Measurements from ENCODE around the gene ARHGAP10.

Gene ARHGAP10

GRCh38 chr4:148052448-148052847 lies 320.6 kb downstream of the ARHGAP10 start:
- DNase-seq, result no peak

DNA sequence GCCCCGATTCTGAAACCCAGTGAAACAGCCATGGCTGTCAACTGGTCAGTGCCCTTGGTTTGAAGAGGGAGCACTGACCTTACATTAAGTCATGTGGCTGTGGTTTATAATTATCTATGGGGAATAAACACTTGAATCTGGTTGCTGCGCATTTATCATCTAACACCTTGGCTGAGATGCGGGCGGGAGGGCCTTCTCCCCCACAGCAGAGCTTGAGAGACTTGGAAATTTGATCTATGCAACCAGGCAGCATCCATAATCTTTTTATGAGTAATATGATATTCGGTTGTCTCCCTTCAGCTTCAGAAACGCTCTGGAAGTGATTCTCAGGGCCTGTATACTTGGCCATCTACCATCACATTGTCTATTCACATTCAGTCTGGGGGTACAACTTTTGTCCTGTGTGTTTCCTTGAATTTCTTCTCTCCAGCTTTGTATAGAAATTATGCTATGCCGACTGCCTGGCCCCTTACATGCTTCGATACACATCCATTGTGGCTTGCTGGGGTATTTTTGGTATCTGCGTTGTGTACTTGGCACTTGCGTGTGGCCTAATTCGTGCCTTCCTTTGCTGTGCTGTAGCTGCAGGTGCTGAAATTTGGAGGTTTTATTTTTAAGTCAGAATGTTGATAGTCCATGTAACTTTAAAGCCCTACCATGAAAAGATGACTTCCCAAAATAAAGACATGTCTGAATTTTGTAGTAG lies 321.6 kb downstream of the ARHGAP10 start:
- DNase-seq, result no peak

GRCh38 chr4:148054275-148054674 lies 322.4 kb downstream of the ARHGAP10 start:
- no peak for DNase-seq

- no peak for DNase-seq
Measured at GRCh38 chr4:148055844-148056243, 324.0 kb downstream of the ARHGAP10 start.

GRCh38 chr4:148056879-148057278 lies 325.0 kb downstream of the ARHGAP10 start:
- peak; percentile 37 for DNase-seq

- no peak for DNase-seq
Measured at GRCh38 chr4:148057516-148057915, 325.6 kb downstream of the ARHGAP10 start.

- no peak for DNase-seq
Measured at GRCh38 chr4:148057984-148058859, 326.3 kb downstream of the ARHGAP10 start.

DNA sequence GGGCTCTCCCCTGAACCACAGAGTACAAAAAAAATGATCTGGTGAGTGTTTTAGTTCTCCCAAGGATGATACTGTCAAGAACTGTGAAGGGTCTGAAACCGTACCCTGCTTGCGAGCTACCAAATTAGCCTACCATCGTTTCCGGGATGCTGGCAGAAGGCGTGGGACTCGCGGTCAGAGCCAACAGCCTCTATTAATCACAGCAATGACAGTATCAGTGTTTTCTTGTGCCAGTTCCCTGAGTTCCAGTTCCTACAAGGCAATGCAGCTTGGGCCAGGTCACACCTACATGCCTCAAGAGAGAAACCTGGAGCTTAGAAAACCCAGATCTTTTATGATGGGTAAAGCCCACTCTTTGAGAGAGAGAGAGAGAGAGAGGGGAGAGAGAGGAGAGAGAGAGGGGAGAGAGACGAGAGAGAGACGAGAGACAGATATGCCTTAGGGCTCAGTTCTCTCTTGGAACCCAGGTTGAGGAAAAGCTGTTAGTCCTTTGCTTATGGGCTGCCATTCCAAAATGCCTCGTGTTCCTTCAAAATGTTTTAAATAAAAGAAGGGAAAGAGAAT lies 327.8 kb downstream of the ARHGAP10 start:
- no peak for DNase-seq

- no peak for DNase-seq
Measured at GRCh38 chr4:148060264-148061140, 328.6 kb downstream of the ARHGAP10 start.

DNA sequence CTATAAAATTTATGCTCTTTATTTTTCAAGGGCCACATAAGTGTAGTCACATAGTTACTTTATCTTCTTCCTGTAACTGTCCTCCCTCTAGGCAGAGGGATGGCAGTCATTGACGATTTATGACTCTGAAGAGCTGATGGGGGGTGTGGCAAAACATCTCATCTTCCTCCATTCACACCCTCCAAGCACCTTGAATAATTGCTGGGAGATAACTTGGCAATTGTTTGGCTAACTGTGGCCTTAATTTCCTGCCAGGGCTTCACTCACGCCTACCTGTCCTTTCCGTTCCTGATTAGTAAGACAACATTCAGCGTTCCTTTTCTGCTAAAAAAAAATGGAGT lies 329.2 kb downstream of the ARHGAP10 start:
- DNase-seq, result no peak

- DNase-seq, result no peak
Measured at GRCh38 chr4:148061795-148062194, 329.9 kb downstream of the ARHGAP10 start.

- no peak for DNase-seq
Measured at GRCh38 chr4:148062301-148062950, 330.5 kb downstream of the ARHGAP10 start.

- no peak for DNase-seq
Measured at GRCh38 chr4:148064451-148064850, 332.6 kb downstream of the ARHGAP10 start.

GRCh38 chr4:148065075-148065474 lies 333.2 kb downstream of the ARHGAP10 start:
- DNase-seq, result no peak

- no peak for DNase-seq
Measured at GRCh38 chr4:148067301-148067916, 335.5 kb downstream of the ARHGAP10 start.

DNA sequence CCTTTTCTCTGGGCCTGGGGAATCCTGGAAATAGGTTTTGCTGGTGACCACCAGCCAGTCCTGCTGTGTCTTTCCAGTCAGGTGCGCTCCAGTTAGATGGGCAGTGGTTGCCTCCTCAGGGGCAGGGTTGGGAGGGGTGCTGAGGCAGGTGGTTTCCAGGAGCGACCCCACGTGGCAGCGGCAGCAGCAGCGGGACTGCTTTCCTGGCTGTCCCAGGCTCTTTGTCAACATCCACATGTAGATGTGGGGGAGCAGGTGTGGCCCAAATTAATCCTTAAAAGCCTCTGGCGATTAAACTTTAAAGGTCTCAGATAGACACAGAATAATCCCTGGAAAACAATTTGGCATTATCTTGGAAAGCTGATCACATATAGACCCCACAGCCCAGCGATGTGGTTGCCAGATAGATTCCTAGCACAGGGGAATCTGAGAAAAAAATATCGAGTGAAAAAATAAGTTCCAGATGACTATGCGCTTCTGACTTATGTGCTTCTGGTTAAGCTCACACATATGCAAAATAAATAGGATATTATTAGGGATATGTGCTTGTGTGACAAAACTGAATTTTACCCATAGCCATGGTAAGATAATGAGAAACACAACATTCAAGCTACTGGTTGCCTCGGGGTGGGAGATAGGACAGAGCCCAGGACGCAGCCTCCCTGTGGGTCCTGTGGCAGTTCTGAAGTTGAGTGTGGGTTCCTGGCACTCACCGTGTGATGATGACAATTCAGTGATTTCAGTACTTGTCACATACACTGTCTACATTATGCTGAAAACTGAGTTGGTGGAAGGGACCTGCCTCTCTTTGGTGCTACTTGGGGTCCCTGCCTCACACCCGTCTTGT lies 336.4 kb downstream of the ARHGAP10 start:
- DNase-seq, result no peak

DNA sequence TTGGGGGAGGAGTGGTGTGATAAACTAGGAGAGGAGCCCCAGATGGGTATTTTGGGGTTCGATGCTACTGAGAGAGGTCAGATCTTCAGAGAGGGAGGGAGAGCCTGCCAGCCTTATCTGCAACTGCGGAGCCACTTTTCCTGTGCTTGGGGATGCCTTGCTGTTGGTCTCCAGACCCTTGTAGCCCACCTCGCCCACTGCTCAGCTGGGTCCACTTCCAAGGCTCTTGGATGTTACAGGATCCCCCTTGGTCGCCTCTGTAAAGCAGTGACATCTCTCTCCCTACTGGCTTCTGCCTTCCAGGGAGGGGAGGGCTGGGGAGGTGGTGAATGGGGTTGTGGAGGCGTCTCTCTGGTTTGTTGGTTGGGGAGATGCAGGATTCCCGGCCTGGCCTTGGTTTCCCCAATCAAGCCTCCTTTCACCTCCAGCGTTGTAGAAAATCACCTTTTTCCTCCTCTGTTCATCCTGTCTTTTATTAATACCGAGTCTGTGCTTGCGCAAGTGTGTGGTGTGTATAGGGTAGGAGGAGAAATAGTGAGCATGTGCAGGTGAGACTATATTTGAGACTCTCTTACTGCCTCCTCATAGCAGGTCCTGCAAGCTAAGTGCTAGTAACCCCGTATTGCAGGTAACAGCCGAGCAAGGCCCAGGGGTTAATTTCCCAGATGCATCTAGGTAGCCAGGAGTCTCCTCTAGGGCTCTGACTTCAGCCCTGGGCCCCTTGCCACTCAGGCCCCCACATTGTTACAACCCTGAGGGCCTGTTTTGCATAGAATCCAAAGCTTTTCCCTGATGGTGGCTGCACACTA lies 337.4 kb downstream of the ARHGAP10 start:
- DNase-seq, result no peak

DNA sequence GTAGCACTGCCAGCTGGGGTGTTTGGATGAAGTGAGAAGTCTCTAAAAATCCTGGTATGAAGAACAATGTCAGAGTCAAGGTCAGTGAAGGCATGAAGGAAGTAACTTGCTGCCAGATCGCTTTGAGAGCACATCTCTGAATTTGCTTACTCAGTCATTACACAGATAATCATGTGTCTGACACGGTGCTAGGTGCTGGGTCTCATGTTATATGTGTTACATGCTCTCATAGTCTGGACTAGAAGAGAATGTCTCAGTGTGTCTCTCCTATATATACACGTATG lies 337.9 kb downstream of the ARHGAP10 start:
- no peak for DNase-seq

DNA sequence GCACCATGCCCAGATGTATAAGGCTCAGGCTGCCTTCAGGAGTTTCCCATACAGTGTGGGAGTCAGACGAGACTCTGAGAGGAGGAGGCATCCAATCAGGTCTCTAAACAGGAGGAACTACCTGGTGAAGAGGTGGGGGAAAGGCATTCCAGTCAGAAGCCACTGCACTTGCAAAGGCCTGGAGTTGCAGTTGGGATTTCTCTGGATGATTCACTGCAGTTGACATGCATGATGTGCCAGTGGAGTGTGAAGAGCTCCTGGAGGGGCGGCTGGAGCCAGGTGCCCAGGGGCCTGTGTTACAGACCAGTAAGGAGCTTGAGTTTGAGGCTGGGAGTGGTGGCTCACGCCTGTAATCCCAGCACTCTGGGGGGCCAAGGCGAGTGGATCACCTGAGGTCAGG lies 339.1 kb downstream of the ARHGAP10 start:
- DNase-seq, result no peak

DNA sequence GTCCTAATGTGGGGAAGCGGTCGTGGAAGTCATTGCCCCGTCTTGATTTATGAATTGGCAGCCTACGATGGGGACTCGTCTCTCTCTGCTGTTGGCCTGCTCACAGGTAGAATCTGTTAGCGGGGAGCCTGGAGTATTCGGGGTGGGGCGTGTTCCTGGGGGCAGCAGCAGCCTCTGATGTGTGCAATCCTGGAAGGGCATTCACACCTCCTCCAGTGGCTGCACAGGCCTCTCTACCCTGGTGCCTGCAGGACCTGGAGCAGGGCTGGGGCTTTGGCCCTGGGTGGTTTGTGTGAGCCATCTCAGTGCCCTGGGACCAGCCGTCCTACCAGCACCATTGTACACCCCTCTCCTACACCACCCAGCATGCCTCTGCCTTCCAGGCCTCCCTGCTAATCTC lies 340.9 kb downstream of the ARHGAP10 start:
- DNase-seq, result no peak
